HFF-Myc (cell line): ENCODE measurements around the gene CHN2.

Experiments used
- DNase-seq: peaks from one replicate; pipeline ENCODE4 v3.0.0-alpha.2; 2011; ENCODE audit warnings: low read depth; ENCODE audit errors: extremely low read depth
- H3K4me3 ChIP-seq: replicated peaks from 2 replicates; pipeline ENCODE4 v1.5.1; 2011; ENCODE audit warnings: low read depth, mild to moderate bottlenecking, control low read depth, low read length
- TF ChIP-seq, protein P1 (sequence below): IDR thresholded peaks from 2 replicates; pipeline ENCODE4 v1.5.1; 2012; ENCODE audit warnings: mild to moderate bottlenecking, low read depth, low read length, control low read depth; ENCODE audit errors: missing control alignments

The CHN2 gene

DNA sequence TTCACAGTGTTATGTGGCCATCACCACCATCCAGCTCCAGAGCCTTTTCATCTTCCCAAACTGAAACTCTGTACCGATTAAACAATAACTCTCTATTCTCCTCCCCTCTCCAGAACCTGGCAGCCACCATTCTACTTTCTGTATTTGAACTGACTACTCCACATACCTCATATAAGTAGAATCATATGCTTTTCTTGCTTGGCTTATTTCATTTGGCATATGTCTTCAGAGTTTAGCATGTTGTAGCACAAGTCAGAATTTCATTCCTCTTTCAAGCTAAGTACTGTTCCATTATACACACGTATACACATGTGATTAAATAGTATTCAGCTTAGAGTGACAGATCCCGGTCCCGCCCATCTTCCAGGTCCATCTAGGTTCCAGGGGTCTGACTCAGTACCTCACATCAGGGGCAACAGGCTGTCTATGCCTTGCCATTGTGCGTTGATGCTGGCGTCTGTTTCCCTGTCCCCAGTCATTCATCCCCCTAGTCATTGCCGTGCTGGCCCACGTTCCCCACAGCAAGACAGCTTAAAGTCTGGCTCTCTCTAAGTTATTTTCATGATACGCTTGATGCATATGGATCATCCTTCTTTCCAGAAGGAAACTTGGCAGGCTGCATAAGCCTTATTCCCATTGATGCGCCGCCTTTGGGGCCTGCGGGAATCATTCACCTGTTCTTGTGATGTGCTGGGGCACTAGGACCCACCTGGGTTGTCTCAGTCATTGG lies 108.3 kb downstream of the CHN2 start:
- no peak overlapping the region for H3K4me3 ChIP-seq
- TF ChIP-seq, protein P1, sequence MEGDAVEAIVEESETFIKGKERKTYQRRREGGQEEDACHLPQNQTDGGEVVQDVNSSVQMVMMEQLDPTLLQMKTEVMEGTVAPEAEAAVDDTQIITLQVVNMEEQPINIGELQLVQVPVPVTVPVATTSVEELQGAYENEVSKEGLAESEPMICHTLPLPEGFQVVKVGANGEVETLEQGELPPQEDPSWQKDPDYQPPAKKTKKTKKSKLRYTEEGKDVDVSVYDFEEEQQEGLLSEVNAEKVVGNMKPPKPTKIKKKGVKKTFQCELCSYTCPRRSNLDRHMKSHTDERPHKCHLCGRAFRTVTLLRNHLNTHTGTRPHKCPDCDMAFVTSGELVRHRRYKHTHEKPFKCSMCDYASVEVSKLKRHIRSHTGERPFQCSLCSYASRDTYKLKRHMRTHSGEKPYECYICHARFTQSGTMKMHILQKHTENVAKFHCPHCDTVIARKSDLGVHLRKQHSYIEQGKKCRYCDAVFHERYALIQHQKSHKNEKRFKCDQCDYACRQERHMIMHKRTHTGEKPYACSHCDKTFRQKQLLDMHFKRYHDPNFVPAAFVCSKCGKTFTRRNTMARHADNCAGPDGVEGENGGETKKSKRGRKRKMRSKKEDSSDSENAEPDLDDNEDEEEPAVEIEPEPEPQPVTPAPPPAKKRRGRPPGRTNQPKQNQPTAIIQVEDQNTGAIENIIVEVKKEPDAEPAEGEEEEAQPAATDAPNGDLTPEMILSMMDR = no peak
- no peak for DNase-seq

DNA sequence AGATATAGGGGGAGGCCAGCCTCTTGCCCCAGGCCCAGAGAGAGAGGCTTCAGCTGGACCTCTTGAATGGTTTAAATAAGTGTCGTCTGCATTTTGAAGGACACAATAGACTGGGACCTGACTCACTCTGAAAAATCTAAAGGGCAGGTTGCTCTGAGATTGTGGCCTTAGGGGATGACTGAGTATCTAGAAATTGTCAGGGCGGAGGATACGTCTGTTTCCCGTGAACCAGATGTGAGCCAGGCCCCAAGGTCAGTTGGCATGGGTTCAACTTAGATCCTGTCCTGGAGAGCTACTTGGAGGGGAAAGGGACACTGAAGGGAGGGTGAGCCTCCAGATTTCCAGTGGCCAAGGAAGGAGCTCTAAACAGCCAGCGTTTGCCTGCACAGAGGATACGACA lies 110.2 kb downstream of the CHN2 start:
- DNase-seq = no peak
- TF ChIP-seq, protein P1 = no peak
- no peak overlapping the region for H3K4me3 ChIP-seq

DNA sequence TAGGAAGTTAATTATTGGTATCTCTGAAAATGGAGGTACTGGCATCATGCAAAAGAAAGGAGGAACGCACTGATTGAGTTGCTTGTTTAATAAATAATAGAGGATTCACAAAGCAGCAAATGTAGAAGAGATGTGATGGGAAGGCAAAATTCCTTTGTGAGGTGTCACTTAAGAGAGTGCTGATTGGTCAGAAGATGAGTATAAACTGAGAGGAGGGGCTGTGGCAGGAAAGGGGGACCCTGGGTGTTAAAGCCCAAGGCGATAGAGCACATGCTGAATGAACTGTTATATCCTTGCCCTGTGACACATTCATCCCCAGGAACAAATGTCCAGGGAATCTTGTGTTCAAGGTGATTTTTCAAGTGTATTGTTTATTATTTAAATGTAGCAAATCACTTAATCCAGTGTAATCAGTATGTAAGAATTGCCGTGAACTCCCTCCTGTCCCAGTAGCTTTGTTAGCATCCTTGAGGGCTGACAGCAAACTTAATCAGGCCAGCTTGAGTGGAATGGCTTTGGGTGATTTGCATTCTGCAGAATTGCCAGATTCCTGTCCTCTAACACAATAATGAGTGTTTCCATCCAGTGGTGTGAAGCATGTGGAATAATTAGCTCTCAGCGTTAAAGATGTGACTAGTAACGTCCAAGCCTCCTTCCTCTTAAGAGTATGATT lies 111.9 kb downstream of the CHN2 start:
- no peak for DNase-seq
- TF ChIP-seq, protein P1 = no peak
- H3K4me3 ChIP-seq = no peak overlapping the region

DNA sequence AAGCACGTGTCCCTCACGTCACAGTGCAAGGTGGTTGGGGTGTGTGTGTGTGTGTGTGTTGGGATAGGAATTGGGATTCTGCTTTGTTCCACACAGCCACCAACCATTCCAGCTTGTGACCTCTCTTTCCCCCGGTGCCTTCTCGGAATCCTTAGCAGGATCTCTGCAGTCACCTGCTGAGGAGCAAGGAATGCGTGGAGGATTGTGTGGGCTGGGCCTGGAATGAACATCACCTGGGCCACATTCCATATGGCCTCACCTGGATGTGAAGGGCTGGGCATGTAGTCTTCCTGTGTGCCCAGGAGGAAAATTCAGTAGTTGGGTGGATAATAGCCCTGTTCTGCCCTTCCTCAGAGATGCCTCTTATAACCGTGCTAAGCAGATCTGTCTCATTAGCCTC lies 113.8 kb downstream of the CHN2 start:
- H3K4me3 ChIP-seq = no peak overlapping the region
- no peak for DNase-seq
- TF ChIP-seq, protein P1 = no peak

DNA sequence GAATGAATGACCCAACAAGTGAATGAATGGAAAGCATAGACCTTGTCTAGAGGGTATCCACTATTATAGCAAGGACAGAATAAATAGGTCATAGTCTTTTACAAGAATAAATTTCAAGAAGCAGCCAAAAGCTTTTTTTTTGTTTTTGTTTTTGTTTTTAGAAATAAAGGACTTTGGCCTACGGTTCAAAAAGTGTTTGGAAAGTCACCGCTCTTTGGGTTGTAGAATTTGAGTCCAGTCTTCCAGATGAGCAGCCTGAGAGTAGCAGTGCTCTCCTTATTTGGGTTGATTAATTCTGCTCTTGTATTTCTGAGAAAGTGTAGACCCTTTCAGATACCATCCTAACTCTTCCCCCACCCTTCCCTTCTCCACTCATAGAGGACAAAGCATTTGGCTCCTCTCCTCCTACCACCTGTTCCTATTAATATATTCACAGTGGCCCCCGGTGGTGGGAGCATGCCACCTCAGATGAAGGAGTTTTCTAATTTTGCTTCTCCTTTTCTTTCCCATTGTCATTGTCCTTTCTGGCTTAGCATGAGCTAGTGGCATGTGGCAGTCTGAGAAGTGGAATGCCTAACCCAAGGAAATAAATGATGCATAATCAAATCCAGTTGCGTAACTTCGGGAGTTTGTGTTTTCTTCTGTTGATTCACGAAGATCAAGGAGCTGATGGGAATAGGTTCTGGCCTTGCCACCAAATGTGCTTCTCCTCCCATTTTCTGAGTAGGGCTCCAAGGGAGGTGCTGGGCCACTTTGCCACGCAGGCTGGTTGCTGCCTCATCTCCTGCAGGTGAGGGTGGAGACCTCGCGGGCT lies 114.7 kb downstream of the CHN2 start:
- TF ChIP-seq, protein P1 = peak; percentile 14
- no peak for DNase-seq
- H3K4me3 ChIP-seq = no peak overlapping the region

DNA sequence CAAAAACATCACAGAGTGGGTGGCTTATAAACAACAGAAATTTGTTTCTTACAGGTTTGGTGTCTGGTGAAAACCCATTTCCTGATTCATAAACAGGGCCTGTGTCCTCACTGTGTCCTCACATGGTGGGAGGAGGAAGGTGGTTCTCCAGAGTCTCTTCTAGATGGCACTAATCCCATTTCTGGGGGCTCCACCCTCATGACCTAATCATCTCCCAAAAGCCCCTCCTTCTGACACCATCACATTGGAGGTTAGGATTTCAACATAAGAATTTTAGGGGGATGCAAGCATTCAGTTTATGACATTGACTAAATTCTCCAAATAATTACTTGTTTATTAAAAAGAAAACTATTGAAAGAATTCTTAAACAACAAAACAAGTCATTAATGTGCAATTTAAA lies 116.0 kb downstream of the CHN2 start:
- TF ChIP-seq, protein P1 = no peak
- DNase-seq = no peak

More for the DNA sequence above, 116.0 kb downstream of the CHN2 start:
- no peak overlapping the region for H3K4me3 ChIP-seq
